ENCODE results near the gene MRPL10.

DNA sequence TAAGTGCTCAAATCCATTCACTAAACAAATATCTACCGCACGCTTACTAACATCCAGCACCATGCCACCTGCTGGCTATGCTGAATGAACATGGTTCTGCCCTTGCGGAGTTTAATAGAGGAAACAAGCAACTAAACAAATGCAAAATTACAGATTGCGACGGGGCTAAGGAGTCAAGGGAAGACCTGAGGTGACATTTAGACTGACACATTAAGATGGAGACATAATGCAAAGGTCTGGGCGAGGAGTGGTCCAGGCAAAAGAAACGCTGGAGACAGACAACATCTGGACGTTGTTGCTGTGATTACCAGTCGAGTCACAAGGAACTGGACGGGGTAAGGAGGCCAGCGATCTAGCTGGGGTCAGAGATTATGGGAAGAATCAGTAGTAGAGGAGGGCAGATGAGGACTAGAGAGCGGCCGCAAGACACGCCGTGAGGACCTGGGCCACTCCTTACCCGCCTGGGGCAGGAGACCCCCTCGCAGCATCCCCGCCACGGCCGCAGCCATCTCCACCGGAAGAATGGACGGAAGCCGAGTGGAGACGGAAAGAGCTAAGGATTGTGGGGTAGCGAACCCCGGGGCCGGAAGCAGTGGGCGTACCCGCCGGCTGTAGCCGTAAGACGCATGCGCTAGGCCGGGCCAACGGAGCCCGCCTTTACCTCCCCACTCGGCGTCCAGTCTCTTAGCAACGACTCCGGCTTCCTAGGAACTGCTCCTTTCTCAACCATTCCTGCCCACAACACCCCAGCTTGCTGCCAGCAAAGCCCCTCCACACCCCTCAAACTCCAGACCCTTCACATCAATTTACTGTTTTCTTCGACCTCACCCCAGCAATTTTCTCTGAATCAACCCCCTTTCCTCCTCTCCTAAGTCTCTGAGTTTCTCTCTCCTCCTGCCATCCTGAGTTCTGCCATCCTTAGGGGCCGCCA is at the start of gene MRPL10, which contains the start of gene LRRC46:
- TF ChIP-seq EZH2phosphoT487 (IDR thresholded peaks at IDR 0.05; ENCODE audit: borderline replicate concordance) (no peak), EZH2 (IDR thresholded peaks at IDR 0.05) (no peak), EGR1 (IDR thresholded peaks at IDR 0.05; ENCODE audit: low read depth) (peak; percentile 96), ZFX (IDR thresholded peaks at IDR 0.05) (no peak; the same call in 1 of the 2 replicates), POLR2A (IDR thresholded peaks at IDR 0.05; ENCODE audit: borderline replicate concordance, extremely low read depth, insufficient read depth, insufficient read length) (peak; percentile 96), POLR2AphosphoS5 (IDR thresholded peaks at IDR 0.05; ENCODE audit: low read depth, low read length) (peak; percentile 99), RAD21 (IDR thresholded peaks at IDR 0.05; ENCODE audit: low read depth) (no peak; the same call in 1 of the 2 replicates), JUND (IDR thresholded peaks at IDR 0.05) (no peak), ZNF274 (IDR thresholded peaks at IDR 0.05; ENCODE audit: low read depth, low read length) (no peak), SRF (IDR thresholded peaks at IDR 0.05; ENCODE audit: low read depth) (no peak)
- TF ChIP-seq, protein P1, sequence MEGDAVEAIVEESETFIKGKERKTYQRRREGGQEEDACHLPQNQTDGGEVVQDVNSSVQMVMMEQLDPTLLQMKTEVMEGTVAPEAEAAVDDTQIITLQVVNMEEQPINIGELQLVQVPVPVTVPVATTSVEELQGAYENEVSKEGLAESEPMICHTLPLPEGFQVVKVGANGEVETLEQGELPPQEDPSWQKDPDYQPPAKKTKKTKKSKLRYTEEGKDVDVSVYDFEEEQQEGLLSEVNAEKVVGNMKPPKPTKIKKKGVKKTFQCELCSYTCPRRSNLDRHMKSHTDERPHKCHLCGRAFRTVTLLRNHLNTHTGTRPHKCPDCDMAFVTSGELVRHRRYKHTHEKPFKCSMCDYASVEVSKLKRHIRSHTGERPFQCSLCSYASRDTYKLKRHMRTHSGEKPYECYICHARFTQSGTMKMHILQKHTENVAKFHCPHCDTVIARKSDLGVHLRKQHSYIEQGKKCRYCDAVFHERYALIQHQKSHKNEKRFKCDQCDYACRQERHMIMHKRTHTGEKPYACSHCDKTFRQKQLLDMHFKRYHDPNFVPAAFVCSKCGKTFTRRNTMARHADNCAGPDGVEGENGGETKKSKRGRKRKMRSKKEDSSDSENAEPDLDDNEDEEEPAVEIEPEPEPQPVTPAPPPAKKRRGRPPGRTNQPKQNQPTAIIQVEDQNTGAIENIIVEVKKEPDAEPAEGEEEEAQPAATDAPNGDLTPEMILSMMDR (IDR thresholded peaks at IDR 0.05 in 2 of 3, conservative IDR thresholded peaks at IDR 0.05 in 1 of 3; ENCODE audit: borderline replicate concordance in 1 of 3, insufficient read depth in 1 of 3, low read depth in 2 of 3, low read length in 2 of 3), result peak in 2 of 3 experiments; percentile 59 to 70; a peak in 5 of 6 replicates
- TF ChIP-seq, protein P2, sequence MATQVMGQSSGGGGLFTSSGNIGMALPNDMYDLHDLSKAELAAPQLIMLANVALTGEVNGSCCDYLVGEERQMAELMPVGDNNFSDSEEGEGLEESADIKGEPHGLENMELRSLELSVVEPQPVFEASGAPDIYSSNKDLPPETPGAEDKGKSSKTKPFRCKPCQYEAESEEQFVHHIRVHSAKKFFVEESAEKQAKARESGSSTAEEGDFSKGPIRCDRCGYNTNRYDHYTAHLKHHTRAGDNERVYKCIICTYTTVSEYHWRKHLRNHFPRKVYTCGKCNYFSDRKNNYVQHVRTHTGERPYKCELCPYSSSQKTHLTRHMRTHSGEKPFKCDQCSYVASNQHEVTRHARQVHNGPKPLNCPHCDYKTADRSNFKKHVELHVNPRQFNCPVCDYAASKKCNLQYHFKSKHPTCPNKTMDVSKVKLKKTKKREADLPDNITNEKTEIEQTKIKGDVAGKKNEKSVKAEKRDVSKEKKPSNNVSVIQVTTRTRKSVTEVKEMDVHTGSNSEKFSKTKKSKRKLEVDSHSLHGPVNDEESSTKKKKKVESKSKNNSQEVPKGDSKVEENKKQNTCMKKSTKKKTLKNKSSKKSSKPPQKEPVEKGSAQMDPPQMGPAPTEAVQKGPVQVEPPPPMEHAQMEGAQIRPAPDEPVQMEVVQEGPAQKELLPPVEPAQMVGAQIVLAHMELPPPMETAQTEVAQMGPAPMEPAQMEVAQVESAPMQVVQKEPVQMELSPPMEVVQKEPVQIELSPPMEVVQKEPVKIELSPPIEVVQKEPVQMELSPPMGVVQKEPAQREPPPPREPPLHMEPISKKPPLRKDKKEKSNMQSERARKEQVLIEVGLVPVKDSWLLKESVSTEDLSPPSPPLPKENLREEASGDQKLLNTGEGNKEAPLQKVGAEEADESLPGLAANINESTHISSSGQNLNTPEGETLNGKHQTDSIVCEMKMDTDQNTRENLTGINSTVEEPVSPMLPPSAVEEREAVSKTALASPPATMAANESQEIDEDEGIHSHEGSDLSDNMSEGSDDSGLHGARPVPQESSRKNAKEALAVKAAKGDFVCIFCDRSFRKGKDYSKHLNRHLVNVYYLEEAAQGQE (IDR thresholded peaks at IDR 0.05; ENCODE audit: low read depth), result no peak
- TF ChIP-seq, protein P3, sequence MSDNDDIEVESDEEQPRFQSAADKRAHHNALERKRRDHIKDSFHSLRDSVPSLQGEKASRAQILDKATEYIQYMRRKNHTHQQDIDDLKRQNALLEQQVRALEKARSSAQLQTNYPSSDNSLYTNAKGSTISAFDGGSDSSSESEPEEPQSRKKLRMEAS (IDR thresholded peaks at IDR 0.05), result no peak; the same call in 1 of the 2 replicates
- TF ChIP-seq, protein P4, sequence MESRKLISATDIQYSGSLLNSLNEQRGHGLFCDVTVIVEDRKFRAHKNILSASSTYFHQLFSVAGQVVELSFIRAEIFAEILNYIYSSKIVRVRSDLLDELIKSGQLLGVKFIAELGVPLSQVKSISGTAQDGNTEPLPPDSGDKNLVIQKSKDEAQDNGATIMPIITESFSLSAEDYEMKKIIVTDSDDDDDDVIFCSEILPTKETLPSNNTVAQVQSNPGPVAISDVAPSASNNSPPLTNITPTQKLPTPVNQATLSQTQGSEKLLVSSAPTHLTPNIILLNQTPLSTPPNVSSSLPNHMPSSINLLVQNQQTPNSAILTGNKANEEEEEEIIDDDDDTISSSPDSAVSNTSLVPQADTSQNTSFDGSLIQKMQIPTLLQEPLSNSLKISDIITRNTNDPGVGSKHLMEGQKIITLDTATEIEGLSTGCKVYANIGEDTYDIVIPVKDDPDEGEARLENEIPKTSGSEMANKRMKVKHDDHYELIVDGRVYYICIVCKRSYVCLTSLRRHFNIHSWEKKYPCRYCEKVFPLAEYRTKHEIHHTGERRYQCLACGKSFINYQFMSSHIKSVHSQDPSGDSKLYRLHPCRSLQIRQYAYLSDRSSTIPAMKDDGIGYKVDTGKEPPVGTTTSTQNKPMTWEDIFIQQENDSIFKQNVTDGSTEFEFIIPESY (IDR thresholded peaks at IDR 0.05; ENCODE audit: extremely low read depth, insufficient replicate concordance, low read length), result no peak

Data from HCT116 (cell line).